Brain microvascular endothelial cell (primary cell): ENCODE measurements around the gene ZNF697.

ENCODE experiments used
- DNase-seq: peaks from one replicate; pipeline ENCODE4 v3.0.0-alpha.2; 2020
- H3K27ac ChIP-seq: fragments of 250-450 bp; sonication (Bioruptor Pico); 2 replicates; pipeline ENCODE4 v1.5.1; 2020; ENCODE audit warnings: mild to moderate bottlenecking, moderate library complexity
- H3K27me3 ChIP-seq: fragments of 250-450 bp; sonication (Bioruptor Pico); replicated peaks from 2 replicates; pipeline ENCODE4 v1.5.1; 2020; ENCODE audit warnings: mild to moderate bottlenecking
- H3K36me3 ChIP-seq: fragments of 250-450 bp; sonication (Bioruptor Pico); replicated peaks from 2 replicates; pipeline ENCODE4 v1.5.1; 2020; ENCODE audit warnings: mild to moderate bottlenecking
- H3K4me3 ChIP-seq: 2 replicates; pipeline ENCODE4 v1.5.1; 2011; ENCODE audit warnings: low read depth, mild to moderate bottlenecking, control low read depth, low read length, moderate library complexity
- CTCF ChIP-seq: IDR thresholded peaks from 2 replicates; pipeline ENCODE4 v1.5.1; 2011; ENCODE audit warnings: low read depth, mild to moderate bottlenecking, moderate library complexity, low read length, control low read depth, inconsistent platforms; ENCODE audit errors: missing control alignments
- in situ Hi-C: cut with HindIII; loops from 2 replicates; pipeline ENCODE4 v1.10.0; 2017; ENCODE audit warnings: low sequenced_read_pairs, low pct_ligation_motif_present

ZNF697 gene

DNA sequence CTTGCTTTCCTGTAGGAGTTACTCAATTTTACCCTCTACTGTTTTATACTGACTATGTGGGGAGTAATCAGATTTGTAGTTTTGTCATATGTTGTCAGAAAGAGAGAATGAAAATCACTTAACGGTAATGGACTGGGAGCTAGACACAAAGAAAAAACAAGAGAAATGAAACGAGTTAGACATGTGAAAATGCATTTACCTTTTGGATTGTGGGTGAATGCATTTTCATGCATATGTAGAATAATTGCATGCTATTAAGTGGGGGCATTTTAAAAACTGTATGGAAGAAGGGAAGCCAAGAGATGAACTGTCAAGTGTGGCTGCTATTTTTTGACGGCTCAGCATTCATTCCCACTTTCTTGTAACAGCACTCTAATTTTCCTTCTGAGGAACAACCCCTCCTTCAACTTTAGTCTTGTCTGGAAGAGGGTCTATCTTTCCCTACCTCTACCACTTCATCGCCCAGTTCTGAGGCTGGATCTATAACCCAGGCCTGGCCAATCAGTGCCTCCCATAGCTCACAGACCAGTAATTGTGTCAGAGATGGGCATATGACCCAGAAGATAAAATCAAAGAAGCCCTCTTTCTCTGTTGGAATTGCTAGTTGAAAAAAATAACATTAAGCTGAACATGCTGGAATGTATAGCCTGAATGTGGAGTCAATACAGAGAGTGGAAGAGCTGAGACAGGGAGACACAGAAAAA is 5.2 kb upstream of the ZNF697 start:
- Histone ChIP-seq H3K27me3 (no peaks in the 10 kb centered on the region), H3K36me3 (no peaks in the 10 kb centered on the region), H3K4me3 (no peak overlapping the region), H3K27ac (no peak overlapping the region)
- DNase-seq: no peak
- TF ChIP-seq CTCF: no peak
- in situ Hi-C loops: no loop called here

GRCh38 chr1:119652587-119652986 is 4.5 kb upstream of the ZNF697 start:
- no peak for DNase-seq
- TF ChIP-seq CTCF: no peak
- H3K4me3 ChIP-seq: no peak overlapping the region
- no peaks in the 10 kb centered on the region for H3K27me3 ChIP-seq
- H3K36me3 ChIP-seq: no peaks in the 10 kb centered on the region
- in situ Hi-C loops: no loop called here
- H3K27ac ChIP-seq: no peak overlapping the region

GRCh38 chr1:119651641-119652040 is 3.6 kb upstream of the ZNF697 start:
- in situ Hi-C loops: no loop called here
- Histone ChIP-seq H3K27me3 (no peaks in the 10 kb centered on the region), H3K4me3 (no peak overlapping the region), H3K36me3 (no peaks in the 10 kb centered on the region), H3K27ac (no peak overlapping the region)
- DNase-seq: no peak
- TF ChIP-seq CTCF: no peak

GRCh38 chr1:119651133-119651532 is 3.1 kb upstream of the ZNF697 start:
- in situ Hi-C loops: no loop called here
- H3K27ac ChIP-seq: no peak overlapping the region
- no peak for DNase-seq
- no peak overlapping the region for H3K4me3 ChIP-seq
- no peaks in the 10 kb centered on the region for H3K27me3 ChIP-seq
- H3K36me3 ChIP-seq: no peaks in the 10 kb centered on the region
- no peak for TF ChIP-seq CTCF

GRCh38 chr1:119648620-119649004 is 546 bp upstream of the ZNF697 start:
- no peak for DNase-seq
- Histone ChIP-seq H3K4me3 (peak overlapping the region; percentile 89), H3K27me3 (no peaks in the 10 kb centered on the region), H3K36me3 (no peaks in the 10 kb centered on the region), H3K27ac (peak overlapping the region; percentile 81)
- in situ Hi-C loops: no loop called here
- no peak for TF ChIP-seq CTCF

DNA sequence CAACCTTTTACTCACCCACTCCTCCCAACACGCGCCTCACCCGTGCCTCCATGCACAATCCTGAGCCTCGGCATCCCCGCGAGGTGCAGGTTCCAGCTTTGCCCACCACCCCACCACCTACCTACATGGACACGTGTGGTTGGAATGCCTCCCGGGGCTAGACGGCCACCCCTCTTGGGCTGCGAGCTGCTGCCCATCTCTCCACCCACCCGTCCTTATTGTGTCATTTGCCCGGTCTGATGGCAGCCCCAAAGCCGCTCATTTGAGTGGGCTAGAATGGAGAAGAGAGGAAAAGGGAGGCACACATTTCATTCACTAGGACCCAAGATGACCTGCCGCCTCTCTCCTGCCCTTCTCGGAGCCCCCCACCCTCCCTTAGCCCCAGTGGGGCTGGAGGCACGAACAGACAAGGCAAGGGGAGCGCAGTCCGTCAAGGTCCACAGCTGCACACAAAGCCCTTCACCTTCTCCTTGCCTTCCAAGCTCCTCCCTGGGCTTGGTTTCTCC is 785 bp downstream of the ZNF697 start:
- in situ Hi-C loops: no loop called here

More for the DNA sequence above, 785 bp downstream of the ZNF697 start:
- no peak for DNase-seq
- TF ChIP-seq CTCF: no peak
- Histone ChIP-seq H3K36me3 (no peaks in the 10 kb centered on the region), H3K4me3 (peak overlapping the region; percentile 89), H3K27me3 (no peaks in the 10 kb centered on the region), H3K27ac (peak overlapping the region; percentile 81)
